GM19397 (cell line): Measurements from ENCODE around the gene HK3.

Experiments
- ATAC-seq: cut with Tn5 transposase; IDR thresholded peaks from one replicate; pipeline ENCODE4 v1.9.1; 2021; ENCODE audit warnings: mild to moderate bottlenecking, moderate library complexity; ENCODE audit not compliant: unreplicated experiment

The HK3 gene

GRCh38 chr5:176851871-176852658 lies 47.1 kb downstream of the HK3 start:
- no peak for ATAC-seq

GRCh38 chr5:176851380-176851779 lies 47.8 kb downstream of the HK3 start:
- no peak for ATAC-seq

DNA sequence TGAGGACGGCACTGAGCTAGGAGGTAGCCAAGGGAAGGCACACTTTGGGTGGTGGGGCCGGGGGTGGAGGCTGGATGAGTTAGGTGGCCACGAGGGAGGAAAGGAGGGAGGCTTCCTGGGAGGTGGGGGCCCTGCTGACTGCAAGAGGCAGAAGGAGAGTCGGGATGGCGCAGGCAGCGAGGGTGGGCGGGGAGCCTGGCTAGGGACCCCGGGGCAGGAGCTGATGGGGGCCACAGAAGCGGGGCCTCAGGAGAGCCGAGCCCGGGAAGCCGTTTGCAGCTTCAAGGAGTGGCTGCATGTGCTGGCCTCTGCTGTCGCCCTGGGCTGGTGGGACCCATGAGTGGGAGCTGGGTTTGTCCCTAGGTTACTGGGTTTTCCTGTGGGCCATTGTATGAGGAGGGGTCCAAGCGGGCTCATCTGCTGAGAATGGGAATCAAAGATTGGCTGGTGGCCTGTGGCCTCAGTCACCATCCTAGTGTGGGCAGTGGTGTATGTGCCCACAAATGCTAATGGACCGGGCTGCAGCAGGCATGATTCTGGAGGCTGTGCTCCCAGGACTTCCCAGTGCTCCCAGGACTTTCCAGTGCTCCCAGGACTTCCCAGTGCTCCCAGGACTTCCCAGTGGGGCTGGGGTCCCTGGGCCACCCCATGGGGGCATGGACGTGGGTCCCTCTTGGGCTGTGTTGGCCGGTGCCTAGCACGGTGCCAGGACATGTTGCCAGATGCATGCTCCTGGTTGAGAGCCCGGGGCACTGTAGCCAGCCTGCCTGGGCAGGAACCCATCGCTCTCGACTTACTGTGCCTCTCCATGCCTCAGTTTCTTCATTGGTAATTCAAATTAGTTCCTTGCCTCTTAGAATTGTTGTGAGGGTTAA lies 48.5 kb downstream of the HK3 start:
- no peak for ATAC-seq

GRCh38 chr5:176849611-176850227 lies 49.4 kb downstream of the HK3 start:
- no peak for ATAC-seq

GRCh38 chr5:176848651-176849050 lies 50.5 kb downstream of the HK3 start:
- no peak for ATAC-seq

GRCh38 chr5:176847726-176848290 lies 51.3 kb downstream of the HK3 start:
- ATAC-seq: no peak

- no peak for ATAC-seq
Measured at GRCh38 chr5:176847148-176847547, 52.0 kb downstream of the HK3 start.

DNA sequence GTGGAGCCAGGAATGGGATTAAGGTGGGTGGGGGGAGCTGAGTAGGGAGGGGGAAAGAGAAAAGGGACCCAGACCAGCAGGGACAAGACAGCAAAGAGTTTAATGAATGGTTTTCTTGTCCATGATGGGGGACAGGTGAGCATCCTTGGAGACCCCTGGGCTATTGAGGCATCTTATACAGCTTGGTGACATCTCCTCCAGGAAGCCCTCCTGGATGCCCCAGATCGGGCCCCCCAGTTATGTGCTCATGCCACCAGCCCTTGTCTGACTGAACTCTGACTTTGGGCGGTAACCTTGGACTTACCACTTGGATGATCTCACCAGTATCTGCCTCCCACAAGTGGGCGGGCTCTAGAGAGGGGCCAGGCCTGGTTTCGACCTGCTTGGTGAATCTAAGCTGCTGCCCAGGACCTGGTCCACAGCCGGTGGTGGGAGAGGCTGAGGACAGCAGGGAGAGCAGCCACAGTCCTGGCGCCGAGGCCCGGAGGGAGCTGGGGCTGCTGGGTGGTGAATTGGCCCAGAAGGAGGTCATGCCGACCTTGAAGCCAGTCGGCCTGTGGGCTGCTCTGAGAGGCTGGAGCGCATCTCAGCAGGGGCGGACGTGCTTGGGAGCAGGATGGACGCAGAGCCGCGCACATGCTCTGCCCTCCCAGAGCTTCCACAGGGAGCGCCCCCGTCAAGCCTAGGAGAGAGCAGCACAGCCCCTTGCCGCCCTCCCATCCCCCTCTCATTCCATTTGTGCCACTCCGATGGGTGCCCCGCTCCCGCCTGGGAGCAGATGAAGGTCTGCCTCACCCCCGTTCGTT lies 52.6 kb downstream of the HK3 start:
- no peak for ATAC-seq

GRCh38 chr5:176845392-176845713 lies 53.8 kb downstream of the HK3 start:
- ATAC-seq: no peak

GRCh38 chr5:176844706-176845391 lies 54.3 kb downstream of the HK3 start:
- ATAC-seq: no peak

DNA sequence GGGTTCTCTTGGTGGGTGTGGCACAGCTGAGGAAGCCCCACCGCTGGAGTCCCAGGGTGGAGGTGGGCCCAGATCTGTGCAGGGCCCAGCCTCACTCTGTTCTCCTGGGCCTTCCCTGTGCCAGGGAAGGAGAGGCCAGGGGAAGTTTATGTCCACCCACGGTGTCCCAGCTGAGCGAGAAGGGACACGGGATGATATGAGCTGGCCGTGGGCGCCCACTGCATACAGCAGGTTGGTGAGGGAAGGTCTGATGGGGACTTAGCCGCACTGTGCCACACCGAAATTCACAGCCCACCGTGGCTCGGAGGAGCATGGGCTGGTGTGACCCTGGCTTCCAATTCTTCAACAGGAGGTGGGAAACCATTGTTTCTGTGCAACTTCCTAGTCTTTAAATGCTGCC lies 54.9 kb downstream of the HK3 start:
- no peak for ATAC-seq

- no peak for ATAC-seq
Measured at GRCh38 chr5:176843673-176844072, 55.5 kb downstream of the HK3 start.

GRCh38 chr5:176837707-176838115 lies 61.4 kb downstream of the HK3 start:
- ATAC-seq: no peak

DNA sequence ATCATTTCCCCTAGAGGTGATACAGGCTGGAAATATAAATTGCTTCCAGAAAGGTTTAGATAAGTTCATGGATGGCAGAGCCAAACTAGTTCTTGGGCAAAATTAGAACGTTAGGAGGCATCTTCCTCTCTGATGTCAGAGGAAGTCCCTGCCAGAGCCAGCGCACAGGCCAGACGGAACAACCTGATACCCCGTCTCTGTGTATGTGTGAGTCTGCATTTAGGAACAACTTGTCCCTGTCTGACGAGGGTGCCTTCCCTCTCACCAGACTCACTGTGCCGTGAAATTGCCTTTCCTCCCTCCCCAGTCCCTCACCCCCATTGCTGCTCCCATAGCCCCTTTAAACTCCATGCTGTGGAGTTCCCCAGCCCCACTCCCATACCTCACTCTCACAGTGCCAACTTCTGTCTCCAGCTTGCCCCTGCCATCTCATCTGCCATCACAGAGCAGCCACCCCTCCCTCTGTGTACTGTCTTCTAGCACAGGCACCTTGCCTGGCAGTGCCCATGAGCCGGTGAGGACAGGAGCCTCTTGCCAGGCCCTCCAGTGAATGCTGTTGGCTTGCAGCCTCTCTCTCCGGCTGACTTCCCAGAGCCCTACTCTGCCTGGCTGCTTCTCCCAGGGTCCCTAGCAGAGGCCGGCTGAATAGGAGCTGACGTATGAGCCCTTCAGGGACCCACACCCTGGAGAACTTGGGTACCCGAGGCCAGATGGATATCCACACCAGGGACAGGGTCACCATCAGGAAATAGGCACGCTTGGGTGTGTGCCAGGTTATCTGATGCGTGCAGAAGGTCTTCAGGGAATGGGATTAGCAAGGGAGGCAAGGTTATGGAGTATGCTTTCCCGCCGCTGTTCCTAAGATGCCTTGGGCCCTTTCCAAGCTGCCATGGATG lies 62.1 kb downstream of the HK3 start:
- ATAC-seq: no peak

DNA sequence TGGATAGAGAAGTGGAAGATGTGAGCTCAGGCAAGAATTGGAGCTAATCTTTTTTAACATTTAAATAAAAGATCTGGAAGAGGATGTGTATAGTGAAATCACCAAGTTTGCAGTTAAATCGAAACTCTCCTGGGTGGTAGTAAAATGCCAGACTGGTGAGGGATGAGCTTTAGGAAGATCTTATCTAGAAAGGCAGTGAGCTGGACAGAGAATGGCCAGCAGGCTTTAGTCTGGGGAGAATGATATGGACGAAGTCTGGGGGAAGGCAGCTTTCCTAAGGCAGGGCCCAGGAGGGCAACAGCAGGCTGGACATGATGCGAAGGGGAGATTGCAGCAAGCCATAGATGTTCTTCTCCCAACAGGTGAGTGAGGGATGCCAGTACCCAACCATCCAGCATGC lies 63.2 kb downstream of the HK3 start:
- no peak for ATAC-seq

DNA sequence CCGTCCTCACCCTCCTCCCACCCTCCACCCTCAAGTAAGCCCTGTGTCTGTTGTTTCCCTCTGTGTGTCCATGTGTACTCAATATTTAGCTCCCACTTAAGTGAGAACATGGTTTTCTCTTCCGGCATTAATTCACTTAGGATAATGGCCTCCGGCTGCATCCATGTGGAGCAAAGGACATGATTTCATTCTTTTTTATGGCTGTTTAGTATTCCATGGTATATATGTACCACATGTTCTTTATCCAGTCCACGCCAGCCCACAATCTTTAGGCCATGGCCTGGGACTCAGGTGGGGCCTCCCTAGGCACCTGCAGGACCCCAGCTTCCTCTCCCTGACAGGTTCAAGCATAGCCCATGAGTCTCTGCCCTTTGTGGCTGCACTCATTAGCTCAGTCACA lies 65.9 kb downstream of the HK3 start:
- no peak for ATAC-seq

GRCh38 chr5:176832162-176832561 lies 67.0 kb downstream of the HK3 start:
- no peak for ATAC-seq

GRCh38 chr5:176831425-176831824 lies 67.7 kb downstream of the HK3 start:
- ATAC-seq: no peak

DNA sequence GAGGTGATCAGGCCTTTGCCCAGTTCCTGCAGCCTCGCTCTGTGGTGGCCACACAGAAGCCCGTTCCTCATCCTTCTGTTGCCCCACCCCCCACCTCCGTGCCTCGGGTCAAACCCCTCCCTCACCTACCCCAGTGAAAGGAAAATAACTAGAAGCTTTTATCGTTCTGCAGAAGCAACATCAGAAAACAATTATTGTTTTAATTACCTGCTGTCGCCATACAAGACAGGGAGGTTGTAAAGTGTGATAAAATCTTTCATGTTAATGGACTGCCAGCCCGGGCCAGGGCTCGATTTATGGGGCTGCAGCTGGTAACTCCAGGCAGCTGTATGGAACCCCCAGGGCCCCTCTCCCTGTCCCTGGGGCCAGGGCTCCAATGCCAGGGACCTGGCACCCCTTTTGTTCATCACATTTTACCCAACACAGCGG lies 68.1 kb downstream of the HK3 start:
- ATAC-seq: no peak
